Measurements from ENCODE around the gene RND1. TPM values are rescaled to one million over a fixed set of nuclear protein-coding genes. Genes with fewer than 3 reads are reported as not detected.
"Not testable (repeated sequence)": the region's sequence is repeated elsewhere in the genome, so short reads cannot be mapped to it uniquely, and the experiment has no call there.

Gene RND1
- total RNA-seq, 1 donor from 2014 or later: 1.4 TPM

DNA sequence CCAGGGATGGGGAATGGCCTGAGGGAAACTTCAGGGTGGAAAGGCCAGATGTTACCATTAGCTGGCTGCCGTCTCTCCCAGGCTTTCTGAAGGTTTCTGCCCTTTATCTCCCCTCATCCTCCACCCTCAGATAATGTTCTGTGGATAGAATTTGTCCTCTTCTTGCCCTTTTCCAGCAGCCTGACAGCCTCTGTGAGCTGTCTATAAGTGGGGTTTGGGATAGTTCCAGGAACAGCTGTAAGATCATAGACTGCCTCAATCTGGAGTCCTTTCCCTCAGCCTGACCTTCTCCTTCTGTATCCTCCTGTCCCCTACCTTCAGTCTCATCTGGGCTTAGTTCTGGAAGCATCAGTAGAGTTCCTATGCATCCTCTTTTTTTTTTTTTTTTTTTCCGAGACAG, 2.8 kb upstream of the RND1 start:
- DNase-seq (ENCODE audit: low read depth in 2 of 2): no peak

DNA sequence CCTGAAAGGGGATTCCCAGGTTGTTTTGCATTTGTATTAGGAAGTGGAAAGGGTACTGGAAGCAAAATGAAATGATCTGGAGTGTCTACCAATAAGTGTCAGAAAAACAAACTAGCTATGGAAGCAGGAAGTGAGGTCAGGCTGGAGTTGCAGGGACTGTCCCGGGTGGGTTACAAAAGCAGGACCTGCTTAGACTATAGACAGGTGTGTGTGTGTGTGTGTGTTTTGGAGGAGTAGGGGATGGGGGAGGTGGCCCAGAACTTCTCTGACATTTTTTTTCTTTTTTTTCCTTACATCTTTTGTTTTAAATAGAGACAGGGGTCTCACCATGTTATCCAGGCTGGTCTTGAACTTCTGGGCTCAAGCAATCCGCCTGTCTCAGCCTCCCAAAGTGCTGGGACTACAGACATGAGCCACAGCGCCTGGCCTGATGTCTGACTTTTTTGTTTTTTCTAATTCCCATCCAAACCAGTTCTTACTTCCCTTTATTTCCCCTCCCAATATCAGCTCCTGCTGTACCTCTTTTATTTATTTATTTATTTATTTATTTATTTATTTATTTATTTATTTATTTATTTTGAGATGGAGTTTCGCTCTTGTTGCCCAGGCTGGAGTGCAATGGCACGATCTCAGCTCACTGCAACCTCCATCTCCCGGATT, 512 bp upstream of the RND1 start:
- no peak for DNase-seq (ENCODE audit: low read depth in 2 of 2)

DNA sequence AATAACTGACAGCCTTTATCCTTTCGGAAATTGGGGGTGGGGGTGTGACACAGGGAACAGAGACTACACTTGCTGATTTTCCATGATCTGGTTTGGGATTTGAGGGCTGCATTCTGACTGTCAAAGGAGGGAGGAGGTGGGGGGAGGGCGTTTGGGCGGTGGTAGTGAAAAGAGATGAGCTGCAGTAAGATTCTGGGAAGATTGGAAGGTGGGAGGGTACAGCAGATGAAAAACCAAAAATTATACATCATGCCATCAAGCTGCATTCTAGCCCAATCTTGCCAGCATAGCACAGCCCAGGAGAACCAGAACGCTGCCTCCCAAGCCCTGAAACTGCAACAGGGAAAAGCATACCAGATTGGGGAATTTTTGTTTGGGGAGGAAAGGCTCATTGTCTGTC, 2.4 kb downstream of the RND1 start:
- no peak for DNase-seq (ENCODE audit: low read depth in 2 of 2)

DNA sequence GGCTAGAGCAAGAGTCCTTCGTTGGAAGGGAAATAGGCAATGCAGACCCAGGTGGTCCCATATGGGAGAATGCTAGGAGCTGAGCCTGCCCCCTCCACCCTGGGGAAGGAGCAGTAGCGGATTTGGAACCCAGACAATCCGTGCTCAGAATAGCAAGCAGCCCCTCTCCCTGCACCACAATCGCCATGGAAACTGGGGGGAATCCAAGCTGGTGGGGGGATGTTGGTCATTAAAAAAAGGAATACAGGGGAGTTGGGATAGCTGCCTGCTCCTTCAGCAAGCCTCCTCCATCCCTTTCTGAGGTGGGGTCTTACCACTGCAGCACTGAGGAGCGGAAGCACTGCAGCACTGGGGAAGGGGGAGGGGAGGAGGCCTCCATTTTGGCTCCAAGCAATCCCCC, 2.9 kb downstream of the RND1 start:
- no peak for DNase-seq (ENCODE audit: low read depth in 2 of 2)

DNA sequence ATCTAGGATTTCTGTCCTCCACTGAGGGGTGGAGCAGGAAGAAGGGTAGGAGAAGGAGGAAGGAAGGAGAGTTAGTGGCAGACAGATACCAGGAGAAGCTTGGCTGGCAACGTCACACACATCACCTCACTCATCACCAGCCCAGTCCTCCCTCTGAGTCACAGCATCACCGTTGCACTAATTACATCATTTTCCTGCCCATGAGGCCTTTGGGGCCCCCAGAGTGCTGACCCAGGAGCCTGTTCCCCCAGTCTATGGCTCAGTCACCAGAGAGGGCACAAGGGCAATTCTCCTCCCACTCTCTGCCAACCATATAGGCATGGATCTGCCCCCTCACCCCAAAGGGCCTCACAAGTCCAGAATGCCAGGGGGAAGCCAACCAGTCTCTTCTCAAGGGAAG, 4.6 kb downstream of the RND1 start:
- no peak for DNase-seq (ENCODE audit: low read depth in 2 of 2)

DNA sequence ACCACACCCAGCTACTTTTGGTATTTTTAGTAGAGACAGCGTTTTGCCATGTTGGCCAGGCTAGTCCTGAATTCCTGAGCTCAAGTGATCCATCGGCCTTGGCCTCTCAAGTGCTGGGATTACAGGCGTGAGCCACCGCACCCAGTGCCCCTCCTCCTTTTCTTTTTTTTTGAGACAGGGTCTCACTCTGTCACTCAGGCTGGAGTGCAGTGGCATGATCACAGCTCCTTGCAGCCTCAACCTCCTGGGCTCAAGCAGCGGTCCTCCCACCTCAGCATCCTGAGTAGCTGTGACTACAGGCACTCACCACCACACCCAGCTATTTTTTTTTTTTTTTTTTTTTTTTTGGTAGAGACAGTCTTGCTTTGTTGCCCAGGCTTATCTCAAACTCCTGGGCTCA, 5.4 kb downstream of the RND1 start:
- not testable (repeated sequence) for DNase-seq (ENCODE audit: low read depth in 2 of 2)

DNA sequence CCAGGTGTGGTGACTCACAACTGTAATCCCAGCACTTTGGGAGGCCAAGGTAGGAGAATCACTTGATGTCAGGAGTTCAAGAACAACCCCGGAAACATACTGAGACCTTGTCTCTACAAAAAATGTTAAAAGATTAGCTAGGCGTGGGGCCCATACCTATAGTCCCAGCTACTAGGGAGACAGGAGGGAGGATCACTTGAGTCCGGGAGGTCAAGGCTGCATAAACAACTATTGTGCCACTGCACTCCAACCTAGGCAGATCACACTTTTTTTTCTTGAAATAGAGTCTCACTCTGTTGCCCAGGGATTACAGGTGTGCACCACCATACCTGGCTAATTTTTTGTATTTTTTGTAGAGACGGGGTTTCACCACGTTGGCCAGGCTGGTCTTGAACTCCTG, 6.1 kb downstream of the RND1 start:
- no peak for DNase-seq (ENCODE audit: low read depth in 2 of 2)

DNA sequence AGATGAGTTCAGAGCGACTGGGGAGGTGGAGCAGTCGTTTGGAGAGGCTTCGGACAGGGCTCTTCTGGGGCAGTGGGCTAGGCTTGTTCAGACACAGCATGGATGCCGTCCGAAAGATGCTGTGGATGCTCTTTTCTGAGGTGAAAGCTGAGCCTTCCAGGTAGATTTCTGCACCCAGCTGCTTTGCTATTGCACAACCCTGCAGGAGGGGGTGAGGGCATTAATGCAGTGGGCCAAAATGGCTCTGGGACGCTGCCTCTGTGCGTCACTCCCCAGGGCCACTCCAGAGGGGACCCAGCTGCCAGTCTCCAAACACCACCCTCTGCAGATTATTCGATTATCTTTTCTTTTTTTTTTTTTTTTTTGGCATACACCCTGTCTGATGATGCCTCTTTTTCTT, 7.6 kb downstream of the RND1 start:
- no peak for DNase-seq (ENCODE audit: low read depth in 2 of 2)

DNA sequence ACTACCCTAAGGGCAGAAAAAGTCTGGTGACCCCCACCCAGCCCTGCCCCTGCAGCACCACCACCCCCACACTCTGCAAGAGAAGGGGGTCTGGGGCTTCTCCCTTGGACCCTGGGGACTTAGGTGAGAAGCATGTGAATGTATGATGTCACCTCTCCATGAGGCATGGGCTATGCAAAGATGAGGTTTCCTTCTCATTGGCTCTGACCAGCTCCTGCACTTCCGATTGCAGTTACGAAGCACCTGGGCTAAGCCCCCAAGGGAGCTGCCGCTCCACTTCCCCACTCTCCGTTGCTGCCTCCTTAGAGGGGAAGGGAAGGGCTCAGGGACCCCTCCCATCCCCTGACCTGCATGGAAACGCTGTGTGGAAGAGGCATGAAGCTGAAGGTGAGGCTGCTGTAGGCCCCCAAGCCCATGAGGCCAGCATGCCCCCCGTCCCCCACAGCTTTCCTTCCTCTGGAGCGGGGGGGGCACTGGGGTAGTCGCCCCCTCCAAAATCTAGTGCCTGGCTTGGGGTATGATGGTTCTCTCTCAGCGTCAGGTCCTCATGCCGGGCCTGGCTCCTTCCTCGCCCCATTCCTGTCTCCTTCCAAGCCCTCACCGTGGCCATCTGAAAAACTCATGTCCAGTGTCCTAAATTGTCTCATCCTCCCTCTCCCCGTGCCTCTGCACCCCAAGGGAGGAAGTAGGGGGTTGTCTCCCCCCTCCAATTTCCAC, 8.2 kb downstream of the RND1 start:
- no peak for DNase-seq (ENCODE audit: low read depth in 2 of 2)

DNA sequence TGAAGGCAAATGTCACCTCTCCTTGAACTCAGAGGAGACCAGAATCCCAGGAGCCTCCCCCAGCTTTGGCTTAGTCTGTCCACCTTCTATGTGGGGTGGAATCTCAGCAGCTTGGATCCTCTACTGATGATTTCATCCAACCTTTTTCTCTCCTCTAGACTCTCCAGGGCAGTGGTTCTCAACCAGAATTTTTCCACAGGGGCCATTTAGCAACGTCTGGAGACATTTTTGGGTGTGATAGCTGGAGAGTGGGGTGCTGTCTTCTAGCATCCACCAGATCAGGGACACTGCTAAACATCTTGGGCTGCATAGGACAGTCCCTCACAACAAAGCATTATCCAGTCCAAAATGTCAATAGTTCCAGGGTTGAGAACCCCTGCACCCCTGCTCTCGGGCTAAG, 9.3 kb downstream of the RND1 start:
- DNase-seq (ENCODE audit: low read depth in 2 of 2): no peak

DNA sequence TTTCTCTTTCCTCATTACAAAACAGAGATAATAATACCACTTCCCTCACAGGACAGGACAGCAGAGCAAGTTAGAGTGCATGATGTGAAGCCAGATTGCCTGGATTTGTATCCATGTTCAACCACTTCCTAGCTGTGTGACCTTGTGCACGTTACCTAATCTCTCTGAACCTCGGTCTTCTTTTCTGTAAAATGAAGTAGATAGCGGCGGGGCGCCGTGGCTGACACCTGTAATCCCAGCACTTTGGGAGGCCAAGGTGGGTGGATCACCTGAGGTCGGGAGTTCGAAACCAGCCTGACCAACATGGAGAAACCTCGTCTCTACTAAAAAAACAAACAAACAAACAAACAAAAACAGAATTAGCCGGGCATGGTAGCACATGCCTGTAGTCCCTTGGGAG, 10.7 kb downstream of the RND1 start:
- DNase-seq (ENCODE audit: low read depth in 2 of 2): not testable (repeated sequence)

DNA sequence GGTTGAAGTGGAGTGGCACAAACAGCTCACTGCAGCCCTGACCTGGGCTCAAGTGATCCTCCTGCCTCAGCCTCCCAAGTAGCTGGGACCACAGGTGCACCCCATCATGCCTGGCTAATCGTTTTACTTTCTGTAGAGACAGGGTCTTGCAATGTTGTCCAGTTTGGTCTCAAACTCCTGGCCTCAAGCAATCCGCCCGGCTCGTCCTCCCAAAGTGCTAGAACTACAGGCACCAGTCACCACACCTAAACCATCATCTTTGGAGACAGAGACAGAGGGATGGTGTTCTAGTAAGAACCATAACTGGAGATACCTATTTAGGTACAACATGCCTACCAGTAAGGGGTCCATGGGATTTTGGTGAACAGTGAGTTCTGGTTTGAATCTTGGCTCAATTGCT, 11.2 kb downstream of the RND1 start:
- no peak for DNase-seq (ENCODE audit: low read depth in 2 of 2)

DNA sequence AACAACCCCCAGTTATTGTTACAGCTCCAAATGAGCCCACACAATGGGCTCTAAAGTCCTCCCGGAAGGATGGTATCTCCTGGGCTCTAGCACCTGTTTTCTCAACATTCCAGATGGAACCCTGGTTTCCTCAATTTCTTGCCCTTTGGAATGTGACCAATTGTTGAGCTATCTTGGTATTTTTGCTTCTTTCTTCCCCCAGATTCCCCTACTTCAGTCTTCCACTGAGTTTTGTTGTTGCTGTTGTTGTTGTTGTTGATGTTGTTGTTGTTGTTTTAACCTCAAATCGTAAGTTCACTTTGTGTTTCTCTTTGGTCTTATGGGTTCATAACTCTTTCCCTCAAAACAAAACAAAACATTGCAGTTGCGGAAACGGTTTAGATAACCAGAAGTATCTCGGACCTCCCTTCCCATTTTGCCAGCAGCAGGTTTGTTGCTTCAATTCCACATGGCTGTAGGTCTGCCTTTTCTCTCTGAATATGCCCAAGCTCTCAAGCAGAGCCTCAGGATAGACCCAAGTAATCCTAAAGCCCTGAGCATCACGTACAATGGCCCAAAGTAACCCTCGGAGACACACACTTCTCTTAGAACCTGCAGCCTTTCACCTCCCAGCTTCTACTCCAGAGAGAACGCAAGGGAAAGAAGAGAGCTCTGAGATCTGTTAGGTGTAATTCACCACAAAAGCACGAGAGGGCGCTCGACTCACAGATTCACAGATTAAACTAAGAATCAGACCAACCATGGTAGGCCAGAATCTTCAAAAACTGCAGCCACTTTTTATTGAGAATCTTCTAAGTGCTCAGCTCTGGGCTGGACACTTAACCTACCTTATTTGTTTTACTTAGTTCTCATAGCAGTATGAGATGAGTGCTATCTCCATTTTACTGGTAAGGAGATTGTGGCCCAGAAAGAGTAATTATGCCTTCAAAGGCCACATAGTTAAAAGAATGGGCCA, 12.7 kb downstream of the RND1 start:
- peak; percentile 92 to 93 for DNase-seq (ENCODE audit: low read depth in 2 of 2)

DNA sequence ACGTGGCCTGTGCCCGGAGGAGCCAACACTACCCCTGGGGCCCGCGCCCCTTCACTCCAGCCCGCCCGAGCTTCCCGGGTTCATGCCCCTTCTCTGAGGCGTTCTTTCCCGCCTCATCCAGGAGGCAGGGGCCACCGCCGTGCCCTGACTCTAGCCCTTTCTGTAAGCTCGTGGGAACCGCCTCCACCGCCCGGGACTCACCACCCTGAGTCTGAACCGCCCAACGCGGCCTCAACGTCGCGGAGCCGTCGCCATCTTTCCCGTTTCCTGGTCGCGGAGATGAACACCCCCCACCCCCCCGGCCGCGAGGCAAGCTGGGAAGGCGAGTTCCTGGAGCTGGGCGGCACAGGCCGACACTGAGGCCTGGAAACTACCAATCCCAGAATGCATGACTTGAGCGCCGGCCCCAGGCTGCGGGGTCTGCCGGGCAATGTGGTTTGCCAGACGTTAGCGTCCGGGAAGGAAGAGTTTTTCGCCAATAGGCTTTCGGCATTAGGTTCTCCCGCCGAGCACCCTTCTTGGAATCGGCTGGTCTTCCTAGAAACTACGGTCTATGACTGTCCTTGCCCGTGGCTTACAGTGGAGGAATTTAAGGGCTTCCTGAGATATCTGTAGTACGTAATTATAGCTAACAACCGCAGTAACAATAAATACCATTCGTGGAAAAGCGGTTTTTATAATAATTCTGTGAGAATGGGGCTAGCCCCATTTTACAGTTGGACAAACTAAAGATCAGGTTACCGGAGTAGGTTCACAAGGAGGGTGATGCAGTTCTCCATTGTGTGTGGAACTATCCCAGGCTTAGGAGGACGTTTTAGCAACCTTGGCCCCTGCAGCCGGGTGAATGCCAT, 13.6 kb downstream of the RND1 start, which contains the start of gene DDX23:
DDX23 (minus strand) TSS at position 281 of the 851 bp plus-strand sequence. CDS start 6,381 bp downstream, outside the sequence.
- DNase-seq (ENCODE audit: low read depth in 2 of 2): peak; percentile 98 to 99

DNA sequence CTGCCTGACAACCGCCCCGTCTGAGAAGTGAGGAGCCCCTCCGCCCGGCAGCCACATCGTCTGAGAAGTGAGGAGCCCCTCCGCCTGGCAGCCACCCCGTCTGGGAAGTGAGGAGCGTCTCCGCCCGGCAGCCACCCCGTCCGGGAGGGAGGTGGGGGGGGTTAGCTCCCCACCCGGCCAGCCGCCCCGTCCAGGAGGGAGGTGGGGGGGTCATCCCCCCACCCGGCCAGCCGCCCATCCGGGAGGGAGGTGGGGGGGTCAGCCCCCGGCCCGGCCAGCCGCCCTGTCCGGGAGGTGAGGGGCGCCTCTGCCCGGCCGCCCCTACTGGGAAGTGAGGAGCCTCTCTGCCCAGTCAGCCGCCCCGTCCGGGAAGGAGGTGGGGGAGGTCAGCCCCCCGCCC, 23.6 kb downstream of the RND1 start:
- not testable (repeated sequence) for DNase-seq (ENCODE audit: low read depth in 2 of 2)

DNA sequence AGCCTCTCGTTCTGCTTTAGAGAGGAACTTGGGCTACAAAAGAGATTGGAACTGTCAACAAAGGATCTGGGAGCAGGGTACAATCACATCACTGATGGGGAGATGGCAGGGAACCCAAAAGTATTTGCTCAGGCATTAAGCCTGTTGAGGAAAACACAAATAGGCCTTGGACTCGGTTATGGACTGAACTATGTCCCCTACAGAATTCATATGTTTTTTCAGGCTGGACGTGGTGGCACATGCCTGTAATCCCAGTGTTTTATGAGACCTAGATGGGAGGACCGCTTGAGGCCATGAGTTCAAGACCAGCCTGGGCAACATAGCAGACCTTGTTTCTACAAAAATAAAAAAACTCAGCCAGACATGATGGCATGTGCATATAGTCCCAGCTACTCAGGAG, 27.6 kb downstream of the RND1 start:
- DNase-seq (ENCODE audit: low read depth in 2 of 2): no peak

DNA sequence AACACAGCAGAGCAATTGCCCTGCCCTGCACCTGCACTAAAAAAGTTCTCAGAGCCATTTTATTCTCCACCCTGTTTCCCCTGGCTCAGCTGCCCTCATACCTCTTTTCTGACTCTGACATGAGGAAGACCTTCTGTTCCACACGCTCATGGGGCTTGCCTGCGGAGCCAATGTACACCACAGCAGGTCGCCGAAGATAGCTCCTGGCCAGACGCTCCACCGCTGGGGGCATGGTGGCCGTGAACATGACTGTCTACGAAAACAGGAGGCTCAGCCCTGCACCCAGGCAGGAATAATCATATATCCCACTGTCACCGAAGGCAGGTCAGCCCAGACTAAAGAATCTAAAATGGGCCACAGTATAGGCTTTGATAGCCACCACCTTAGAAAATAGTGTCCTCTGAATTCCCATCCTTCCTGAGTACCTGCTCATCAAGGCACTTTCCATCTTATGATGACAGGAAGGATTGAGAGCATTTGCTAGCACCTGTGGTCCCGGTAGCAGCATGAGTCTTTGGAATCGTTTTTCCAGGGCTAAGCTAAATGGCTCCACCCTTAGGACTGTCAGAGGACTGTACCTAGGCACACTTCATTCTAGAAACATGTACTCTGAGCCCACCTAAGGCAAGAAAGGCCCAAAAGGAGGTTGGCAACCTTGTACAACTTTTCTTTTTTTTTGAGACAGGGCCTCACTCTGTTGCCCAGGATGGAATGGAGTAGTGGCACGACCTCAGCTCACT, 33.2 kb downstream of the RND1 start:
- DNase-seq (ENCODE audit: low read depth in 2 of 2): no peak

DNA sequence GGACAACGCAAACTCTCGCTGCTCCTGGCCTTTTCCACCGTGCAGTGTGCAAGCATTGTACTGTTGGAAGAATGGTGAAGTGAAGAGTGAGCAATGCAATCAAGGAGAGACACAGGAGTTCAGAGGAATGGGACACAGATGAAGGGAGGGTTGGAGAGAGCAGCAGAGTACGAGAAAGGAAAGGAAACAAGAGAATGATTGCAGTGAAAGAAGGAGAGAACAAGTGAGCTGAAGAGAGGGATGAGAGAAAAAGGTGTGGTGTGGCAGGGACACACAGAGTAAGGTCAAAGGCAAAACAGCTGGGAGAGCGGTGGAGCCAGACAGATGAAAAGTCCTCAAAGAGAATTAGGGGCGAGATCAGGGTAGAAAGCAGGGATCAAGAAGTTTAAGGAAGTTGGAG, 34.4 kb downstream of the RND1 start:
- no peak for DNase-seq (ENCODE audit: low read depth in 2 of 2)

DNA sequence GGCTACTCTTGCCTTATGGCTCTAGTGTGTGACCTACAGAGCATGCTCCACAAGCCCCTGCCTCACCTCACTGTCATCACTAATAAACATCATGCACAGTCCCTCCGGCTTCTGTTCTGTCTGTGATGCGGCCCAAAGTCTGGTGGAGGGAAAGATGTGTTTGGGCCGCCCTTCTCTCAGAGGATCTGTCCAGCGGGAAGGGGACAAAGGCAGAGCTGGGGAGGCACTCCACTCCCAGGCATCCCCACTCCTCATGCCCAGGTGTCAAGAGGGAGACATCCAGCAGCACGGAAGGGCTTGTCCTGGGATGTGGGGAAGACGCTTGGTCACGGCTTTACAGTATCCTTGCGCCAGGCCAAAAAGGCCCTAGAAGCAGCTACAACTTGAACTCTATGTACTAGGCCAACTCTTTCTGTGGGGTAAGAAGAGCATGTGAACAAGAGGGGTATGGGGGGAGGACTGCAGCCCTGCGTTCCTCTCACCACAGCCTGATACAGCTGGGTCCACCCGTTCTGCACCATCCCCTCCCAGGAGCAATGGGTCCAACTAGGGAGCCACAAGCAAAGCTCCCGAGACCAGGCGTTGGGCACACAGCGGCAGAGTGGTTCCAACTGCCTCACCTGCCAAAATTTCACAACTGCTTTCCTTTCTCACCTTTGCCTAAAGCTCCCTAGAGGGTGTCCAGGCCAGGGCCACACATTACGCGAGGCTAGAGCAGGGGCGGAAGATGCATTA, 36.7 kb downstream of the RND1 start:
- DNase-seq (ENCODE audit: low read depth in 2 of 2): no peak

DNA sequence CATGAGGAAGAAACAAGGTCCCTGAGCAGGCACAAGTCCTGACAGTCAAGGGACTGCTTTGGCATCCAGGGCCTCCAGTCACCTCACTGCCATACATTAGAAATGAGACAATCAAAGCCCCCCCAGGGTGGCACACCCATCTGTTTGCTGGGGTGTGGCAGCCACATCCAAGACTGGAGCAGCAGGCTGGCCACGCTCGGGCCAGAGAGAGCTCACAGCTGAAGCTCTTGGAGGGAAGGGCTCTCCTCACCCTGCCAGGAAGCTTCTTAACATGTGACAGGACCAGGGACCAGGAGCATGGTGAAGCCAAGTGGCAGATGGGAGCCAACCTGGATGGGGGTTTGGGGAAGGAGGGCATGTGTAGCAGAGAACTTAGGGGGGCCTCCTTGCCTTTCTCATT, 37.4 kb downstream of the RND1 start:
- no peak for DNase-seq (ENCODE audit: low read depth in 2 of 2)
